Stimulated activated CD4-positive, alpha-beta T cell treated with anti-CD3 and anti-CD28 coated beads, TNF-alpha, amount 100 ng/mL, for 4 hours (primary cell): ENCODE results near the gene CFAP100.

Source experiments
- DNase-seq, 3 experiments: peaks; one replicate each; pipeline ENCODE4 v3.0.0-alpha.2; 2020; ENCODE audit warnings: low read depth in 3 of 3

Gene CFAP100

DNA sequence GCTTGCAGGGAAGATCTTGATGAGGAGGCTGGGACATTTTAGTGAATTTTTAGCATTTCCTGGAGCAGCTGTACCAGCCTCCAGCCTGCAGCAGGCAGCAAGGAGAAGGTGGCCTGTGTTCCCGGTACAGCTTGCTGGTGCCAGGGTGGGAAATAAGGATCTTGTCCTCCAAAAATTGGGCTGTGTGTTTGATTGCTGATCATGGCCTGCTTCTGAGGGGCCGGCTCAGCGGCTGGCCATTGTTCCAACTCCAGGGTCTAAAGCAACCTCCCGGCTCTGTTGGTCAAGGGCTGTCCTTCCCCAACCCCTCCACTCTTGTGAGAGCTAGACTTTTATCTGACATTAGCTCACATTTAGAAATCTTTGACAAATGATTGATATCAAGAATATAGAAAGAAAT, 5.0 kb downstream of the CFAP100 start:
- DNase-seq: no peak

DNA sequence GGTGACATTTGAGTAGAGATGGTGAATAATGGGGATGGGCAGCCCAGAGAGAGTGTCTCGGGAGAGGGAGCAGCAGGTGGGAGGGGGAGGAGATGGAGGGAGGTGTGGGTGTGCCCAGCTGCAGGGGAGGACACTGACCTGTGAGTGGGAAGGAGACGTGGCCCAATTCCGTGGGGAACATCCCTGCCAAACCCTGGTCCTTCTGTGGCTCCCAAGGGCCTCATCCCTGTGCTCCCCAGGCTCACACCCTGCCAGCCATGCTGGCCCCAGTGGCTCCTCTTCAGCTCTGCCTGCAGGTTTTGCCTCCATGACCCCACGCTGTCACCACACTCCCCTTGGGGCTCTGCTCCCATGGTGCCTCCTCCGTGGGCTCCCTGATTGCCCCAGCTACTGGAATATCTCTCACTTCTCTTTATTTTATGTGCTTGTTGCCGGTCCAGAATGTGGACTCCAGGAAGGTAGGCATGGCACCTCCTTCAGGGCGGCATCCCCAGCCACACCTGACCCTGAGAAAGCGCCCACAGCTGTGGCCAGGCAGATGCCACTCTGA, 7.0 kb downstream of the CFAP100 start:
- DNase-seq: no peak

DNA sequence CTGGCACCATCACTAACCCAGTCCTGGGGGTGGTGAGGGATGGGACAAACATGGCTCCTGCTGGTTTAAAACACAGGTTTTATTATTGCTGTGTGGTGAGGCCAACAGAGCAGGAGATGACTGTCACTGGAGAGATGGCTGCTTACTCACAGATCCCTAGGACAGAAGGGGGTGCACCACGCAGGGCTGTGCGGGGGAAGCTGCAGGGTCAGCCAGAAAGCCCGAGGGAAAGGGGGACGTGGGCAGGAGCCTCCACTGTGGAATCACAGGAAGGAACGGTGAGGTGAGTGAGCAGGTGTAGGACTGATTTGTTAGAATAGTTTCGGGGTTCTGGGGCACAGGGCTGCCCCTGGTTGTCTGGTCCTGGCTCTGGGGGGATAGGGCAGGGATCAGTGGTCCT, 7.5 kb downstream of the CFAP100 start:
- DNase-seq: no peak

DNA sequence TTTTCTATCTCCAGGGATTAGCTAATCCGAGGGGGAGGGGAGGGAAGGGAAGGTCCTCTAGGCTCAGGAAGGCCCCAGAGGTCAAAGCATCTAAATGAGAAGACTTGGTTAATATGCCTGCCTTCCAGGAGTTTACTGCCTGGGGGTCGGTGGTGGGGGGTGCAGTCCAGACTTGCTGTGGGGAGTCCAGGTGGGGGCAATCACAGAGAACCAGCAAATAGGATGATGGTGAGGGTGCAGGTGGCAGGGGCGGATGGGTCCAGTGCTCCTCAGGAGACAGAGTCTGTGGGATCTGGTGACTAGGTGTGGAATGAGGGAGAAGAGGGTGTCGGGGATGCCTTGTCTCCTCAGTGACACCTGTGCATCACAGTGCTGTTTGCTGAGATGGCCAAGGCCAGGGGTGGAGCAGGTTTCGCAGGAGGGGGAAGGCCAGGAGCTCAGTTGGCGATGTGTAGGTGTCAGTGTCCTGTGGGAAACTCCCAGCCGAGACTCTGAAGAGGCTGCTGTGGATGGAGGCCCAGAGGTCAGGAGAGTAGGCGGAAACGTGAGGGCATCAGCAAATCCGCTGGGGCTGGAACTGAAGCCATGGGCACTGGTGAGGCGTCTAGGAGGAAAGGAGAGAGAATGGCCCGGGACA, 8.1 kb downstream of the CFAP100 start:
- DNase-seq: no peak

DNA sequence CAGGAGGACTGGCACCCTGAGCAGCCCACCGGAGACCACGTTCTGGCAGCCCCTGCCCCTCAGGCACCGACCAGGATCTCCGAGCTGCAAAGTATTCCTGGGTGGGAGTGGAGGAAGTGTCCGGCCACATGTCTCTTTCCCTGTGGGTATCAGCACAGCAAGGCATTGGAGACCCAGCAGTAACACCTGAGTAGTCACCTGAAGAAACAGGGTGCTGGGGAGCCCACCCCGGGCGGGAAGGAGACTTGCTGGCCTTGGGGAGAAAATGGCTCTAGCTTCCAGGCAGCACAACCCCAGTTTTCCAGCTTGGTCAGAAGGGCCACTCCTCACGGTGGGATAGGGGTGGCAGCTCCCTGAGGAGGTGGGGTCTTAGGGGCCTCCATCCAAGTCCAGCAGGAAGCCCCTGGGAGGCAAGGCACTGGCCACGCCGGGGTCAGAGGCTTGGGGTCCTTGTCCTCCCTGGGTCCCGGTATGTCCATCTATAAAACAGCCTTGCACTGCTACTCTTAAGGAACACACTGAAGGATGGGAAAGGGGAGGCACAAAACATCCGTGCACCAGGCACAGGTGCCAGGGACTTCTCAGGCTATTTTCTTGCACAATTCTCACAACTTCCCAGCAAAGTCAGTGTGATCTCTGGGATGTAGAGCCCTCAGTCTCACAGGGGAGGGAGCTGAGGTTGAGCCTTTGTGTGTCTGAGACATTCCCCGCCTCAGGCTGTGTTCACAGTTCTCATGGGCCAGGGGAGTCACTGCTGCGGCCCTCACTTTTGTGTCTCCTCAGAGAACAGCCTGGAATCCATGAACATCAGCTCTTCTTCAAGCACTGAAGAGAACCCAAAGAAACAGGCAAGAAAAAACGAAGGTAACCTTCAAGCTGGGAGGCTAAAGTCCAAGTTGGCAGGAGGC, 11.9 kb downstream of the CFAP100 start:
- DNase-seq: no peak

DNA sequence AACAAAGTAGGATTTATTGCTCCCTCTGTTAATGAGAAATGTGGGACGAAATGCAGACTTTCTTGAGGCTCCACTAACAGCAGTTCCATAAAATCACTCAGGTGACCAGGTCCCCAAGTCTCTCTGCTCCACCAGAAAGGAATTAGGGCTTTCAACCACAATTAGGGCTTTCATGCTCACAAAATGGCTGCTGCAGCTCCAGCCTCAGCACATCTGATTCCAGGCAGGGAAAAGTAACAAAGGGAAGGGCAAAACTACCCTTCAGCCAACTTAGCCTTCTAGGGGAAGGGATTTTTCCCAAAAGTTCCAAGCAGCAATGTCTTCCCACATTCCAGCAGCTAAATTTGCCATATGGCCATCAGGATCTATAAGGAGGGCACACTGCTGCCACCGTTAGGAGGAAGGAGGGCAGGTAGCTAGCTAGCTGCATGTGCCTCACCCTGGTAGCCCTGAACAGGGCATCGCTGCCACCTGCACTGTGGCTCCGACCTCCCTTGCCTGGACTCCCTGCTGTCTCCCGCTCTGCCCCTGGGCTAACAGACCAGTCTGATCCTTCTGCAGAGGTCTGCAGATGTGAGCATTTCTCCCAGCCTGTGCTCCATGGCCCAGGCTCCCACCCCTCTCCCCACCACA, 12.8 kb downstream of the CFAP100 start:
- no peak for DNase-seq

DNA sequence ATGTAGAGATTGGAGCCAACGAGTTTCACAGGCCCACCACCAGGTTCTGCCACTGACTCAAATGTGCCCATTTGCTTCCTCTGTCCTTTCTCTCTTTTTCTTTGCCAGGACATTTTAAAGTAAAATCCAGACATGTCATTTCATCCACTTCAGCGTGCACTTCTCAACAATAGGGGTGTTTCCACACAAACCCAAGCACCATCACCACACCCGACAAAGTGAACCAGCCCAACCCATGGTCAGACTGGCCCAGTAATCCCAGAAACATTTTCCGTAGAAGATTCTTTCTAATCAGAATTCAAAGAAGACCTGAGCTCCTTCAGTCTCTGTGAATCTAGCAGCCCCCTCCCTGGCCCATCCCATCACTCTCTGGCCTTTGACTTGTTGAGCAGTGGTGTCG, 13.4 kb downstream of the CFAP100 start:
- no peak for DNase-seq

DNA sequence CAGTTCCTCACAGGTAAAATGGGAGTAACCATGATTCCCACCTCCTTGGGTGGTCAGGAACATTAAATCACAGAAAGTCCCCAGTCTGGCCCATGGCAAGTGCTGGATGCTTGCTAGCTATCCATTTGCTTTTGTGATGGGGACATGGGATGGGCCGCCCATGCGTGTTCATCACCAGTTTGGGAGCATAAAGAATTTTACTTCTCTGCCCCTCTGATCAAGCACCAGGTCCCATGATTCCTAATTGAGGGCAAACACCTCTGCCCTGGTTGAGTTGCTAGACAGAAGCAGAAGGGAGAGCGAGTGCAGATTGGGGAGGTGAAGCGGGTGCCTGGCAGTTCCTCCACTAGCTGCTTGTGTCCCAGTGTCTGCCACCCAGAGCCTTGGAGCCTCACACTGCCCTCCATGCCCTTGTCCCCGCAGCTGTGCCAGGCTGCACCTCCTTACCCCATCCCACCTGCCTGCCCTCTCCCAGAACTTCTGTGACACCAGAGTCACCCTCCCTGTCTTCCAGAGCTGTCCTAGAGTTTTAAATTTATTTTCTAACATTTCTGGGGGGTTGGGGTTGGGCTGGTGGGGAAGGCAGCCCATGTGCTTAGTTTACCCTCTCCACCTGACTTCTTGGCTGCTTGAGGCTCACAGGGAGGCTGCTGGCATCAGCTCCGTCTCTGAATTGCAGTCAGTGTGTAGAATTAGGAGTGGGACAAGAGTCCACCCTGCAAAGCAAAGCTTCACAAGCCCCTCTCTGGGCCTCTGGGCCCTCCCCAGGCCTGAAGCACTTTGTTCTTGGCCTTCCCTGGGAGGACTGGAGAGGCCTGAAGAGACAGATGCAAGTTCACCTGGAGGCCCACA, 18.4 kb downstream of the CFAP100 start:
- no peak for DNase-seq

DNA sequence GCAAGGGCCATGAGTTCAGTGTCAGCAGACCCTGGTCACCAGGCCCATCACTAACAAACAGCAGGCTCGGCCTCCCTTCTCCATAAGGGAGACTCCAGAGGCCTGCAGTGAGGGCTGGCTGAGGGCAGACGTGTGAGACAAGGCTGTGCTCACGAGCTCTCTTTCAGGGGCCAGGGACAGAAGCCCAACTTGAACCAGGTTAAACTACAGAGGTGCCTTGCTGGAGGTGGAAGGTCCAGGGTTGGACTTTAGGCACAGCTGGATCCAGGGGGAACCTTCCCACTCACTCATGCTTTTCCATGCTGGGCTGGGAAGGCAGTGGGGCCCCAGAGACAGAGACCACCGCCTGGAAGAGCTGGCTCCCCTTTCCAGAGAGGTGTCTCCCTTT, 19.0 kb downstream of the CFAP100 start:
- DNase-seq: no peak

DNA sequence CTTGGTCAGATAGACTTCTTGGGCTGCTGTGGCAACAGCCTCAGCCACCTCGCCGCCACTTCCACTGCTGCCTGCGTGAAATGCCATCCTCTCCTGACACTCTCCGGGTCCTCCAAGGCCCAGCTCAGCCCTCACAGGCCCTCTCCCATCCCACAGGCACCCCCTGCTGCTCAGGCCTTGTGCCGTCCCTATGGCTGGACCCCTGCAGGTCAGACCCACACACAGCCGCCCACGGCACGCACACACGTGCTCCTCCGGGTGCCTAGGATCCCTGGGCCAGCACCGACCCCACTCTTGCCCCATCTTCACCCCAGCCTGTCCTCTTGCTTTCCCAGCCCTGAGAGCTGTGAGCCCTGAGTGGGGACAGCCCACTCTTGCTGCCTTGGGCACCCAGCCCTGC, 19.7 kb downstream of the CFAP100 start:
- DNase-seq: no peak

DNA sequence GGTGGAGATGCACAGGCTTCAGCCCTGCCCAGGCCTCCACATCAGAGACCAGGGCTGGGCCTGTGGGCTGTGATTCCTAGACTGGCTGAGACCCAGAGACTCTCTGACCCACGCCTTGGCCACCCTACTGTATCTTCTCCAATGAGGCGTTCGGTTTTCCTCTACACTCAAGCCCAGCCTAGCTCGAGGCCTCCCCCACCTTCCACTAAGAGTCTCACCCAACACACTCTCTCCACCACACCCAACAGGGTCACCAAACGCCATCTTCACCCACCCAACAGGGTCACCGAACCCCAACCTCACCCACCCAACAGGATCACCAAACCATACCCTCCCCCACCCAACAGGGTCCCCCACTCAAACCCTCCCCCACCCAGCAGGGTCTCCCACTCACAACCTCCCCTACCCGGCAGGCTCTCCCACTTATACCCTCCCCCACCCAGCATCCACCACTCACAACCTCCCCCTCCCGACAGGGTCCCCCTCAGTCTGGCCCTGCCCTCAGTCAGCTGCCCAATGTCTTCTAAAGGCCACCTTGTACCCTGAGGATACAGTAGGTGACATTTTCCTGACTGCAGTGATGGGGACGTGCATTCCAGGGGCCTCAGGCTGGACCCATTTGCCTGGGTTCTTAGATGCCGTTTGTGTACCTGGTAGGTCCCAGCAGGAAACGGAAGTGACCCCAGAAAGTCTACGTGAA, 20.4 kb downstream of the CFAP100 start:
- DNase-seq: no peak

DNA sequence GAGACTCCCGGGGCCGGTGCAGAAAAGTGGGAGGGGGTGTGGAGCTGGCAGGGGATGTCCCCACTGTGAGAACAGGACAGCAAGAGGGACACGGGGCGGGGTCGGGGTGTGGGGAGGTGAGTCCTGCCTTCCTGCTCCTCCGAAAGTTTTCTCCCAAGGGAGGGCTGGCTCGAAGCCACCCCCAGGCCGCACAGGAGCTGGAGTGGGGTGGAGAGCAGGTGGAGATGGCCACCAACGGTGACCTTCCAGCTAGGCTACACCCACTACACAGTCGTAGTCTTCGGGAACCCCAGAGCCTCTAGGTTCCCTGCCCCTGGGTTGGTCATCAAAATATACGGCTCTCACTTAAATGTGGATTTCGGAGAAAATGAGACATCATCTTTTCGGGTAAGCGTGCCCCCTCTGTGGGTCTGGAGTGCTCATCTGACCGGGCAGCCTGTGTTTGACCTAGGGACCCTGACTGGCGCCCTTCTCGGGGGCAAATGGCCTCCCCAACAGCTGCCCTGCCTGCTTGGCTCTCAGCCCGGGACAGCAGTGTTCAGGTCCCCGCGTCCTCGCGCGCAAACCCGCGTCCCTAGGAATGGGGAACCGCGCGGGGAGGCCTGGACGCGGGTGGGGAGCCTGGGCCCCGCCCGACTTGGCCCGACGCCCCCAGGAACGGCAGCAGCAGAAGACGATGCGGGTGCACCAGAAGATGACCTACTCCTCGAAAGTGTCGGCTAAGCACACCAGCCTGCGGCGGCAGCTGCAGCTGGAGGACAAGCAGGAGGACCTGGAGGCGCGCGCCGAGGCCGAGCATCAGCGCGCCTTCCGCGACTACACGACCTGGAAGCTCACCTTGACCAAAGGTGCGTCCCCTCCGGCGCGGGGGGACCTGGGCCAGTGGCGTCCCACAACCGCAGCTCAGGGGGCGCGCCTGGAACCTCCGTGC, 21.2 kb downstream of the CFAP100 start:
- DNase-seq: no peak

DNA sequence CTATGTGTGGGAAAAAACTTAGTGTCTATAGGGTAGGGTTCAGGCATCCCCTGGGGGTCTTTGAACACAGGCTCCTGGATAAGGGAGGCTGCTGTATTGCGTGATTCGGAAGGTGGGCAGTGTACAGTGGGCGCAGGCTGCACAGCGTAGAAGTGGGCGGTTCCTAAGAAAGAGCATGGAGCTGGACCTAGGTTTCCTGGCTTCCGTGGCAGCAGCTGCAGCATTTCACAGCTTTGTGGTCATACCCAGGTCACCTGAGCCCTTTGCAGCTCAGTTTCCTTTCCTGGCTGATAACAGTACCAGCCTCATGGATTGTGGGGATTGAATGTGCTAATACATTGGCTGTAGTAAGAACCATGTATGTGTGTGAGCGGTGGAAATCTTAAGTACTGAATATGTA, 22.2 kb downstream of the CFAP100 start:
- DNase-seq: no peak

DNA sequence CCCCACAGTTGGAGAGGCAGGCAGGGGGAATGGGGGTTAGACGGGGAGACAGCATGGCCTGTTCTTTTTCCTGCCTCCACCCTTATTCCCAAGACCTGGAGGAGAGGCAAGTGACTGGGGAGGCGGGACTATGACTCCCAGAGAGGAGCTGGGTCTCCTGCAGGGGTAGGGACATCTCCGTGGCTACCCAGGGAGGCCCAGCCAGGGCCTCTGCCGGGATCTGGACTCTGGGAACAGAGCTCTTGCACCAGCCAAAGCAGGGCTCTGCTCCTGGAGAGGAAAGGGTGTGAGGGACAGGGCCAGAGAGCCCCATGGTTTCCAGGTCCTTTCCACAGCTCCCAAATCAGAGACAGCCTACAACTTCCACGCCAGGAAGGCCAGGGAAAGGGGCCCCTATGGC, 22.8 kb downstream of the CFAP100 start:
- no peak for DNase-seq

DNA sequence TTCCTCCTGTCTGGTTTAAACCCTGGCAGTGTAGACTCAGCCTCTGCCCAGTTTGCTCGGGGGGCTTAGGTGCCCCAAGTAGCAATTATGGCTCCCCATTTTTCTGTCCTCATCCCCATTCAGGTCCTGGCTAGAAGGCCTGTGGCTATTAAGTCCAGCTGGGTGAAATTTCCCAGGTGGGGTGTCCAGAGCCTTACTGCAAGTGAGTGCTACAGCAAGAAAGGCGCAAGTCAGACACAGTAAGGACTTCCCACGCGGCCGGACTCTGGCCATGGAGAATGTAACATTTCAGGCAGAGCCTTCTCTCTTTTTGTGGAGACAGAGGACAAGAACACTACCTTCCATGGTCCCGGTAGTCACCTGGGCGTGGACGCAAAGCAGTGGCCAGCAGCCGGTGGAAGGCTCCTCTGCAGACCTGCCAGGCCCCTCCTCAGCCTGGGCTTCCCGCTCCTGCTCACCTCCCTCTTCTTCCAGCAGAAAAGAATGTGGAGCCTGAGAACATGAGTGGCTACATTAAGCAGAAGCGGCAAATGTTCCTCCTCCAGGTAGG, 23.3 kb downstream of the CFAP100 start:
- no peak for DNase-seq

DNA sequence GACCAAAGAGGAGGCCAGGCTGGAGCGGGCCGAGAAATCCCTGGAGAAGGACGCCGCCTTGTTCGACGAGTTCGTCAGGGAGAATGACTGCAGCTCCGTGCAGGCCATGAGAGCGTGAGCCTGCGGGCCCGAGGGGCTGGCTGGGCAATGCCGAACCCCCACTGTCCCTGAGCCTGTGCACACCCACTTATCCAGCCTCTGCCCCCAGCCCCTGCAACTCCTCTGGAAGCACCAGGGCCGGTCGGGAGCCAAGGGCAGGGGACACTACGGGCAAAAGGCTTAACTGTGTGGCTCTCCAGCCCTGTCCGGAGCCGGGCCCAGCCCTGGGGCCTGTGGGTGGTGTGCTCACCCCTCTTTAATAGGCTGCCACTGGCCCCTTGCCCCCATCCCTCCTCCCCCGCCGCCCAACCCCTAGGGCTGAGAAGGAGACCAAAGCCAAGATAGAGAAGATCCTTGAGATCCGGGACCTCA, 24.0 kb downstream of the CFAP100 start:
- no peak for DNase-seq

DNA sequence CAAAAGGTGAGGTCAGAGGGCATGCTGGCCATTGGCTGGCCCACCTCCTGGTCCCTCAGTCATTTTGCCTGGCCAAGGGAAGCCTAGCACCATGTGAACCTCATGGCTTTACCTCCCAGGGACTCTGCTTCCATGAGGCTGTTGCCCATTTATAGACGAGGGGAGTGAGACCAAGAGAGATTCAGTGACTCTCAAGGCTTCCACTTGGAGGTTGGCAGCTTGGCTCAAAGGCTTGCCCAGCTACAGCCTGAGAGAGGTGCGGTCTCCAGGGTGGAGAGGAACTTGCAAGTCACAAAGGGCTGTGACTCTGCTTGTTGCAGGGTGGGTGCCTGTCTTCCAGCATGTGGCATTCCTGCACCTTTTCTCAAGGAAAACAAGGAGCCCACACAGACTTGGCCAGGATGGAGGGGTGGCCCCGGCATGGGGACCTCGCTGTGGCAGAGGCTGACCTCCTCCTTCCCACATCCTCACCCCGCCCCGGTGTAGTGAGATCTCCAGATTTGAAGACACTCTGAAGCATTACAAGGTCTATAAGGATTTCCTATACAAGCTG, 24.5 kb downstream of the CFAP100 start:
- no peak for DNase-seq

DNA sequence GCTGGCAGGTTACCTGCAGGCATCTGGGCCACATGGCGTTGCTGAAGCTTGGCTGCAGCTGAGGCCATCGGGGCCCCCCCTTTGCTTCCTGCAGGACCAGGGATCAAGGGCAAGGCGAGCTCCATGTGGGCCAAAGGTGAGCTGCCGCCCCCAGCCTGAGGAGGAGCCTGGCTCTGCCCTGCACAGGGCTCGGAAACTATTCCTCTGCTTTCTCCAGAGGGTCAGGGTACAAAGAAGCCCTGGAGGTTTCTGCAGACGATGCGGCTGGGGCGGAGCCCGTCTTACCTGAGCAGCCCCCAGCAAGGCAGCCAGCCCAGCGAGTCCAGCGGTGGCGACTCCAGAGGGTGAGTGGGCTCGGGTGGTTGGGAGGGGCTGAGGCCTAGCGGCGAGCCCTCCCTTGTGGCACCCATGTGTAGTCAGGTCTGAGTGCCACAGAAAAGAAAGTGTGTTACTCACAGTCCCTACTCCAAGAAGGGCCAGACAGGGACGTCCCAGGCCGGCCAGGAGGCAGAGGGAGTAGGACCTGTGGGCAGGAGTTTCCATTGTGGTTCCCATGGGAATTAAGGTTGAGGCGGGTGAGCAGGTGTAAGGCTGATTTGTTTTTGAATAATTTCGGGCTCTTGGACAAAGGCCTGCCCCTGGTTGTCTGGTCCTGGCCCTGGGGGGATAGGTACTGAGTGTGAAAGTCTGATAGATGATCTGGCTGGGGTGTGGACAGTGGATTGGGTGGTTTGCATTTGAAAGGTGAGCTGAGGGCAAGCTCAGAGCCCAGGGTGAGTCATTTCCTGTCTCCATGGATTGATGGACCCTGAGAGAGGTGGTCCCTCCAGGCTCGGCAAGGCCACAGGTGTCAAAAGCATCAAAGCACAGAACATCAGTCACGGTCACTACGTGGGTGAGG, 25.4 kb downstream of the CFAP100 start:
- DNase-seq: no peak
